Peyer's patch (tissue), 4 donors: ENCODE data around the gene DIAPH2.

Experiments
- CTCF ChIP-seq, 6 experiments: fragments of 450-650 bp in 4 of 6; fragments of 200-600 bp in 2 of 6; sonication (generic) in 1 of 6; IDR thresholded peaks; one replicate each; pipeline ENCODE4 v1.5.1; 2017 to 2019; ENCODE audit warnings: antibody characterized with exemption in 6 of 6, mild to moderate bottlenecking in 3 of 6, moderate library complexity in 1 of 6
- POLR2A ChIP-seq, 2 donors: fragments of 450-650 bp; IDR thresholded peaks; one replicate each; pipeline ENCODE4 v1.5.1; 2017; ENCODE audit warnings: antibody characterized with exemption in 2 of 2, mild to moderate bottlenecking in 2 of 2, moderate library complexity in 2 of 2

- TF ChIP-seq CTCF (IDR thresholded peaks at IDR 0.05) (no peak), POLR2A (IDR thresholded peaks at IDR 0.05) (no peak)
Observed at GRCh38 chrX:97479106-97479890, 794.7 kb downstream of the DIAPH2 start.
